Sigmoid colon (tissue), 7 donors: Measurements from ENCODE around the gene CENPQ. TPM values are rescaled to one million over a fixed set of nuclear protein-coding genes. Genes with fewer than 3 reads are reported as not detected.

Experiments used
- DNase-seq: peaks from one replicate; pipeline ENCODE4 v3.0.0-alpha.2; 2019
- H3K27ac ChIP-seq, 4 donors: fragments of 200-600 bp; sonication (generic); one replicate each; pipeline ENCODE4 v1.5.1; 2016 to 2019; ENCODE audit warnings: mild to moderate bottlenecking in 1 of 4
- H3K27me3 ChIP-seq, 3 donors: fragments of 200-600 bp; sonication (generic); one replicate each; pipeline ENCODE4 v1.5.1; 2019; ENCODE audit warnings: mild to moderate bottlenecking in 1 of 3
- H3K36me3 ChIP-seq, 4 donors: fragments of 200-600 bp; sonication (generic); one replicate each; pipeline ENCODE4 v1.5.1; 2016 to 2019
- H3K4me1 ChIP-seq, 4 donors: fragments of 200-600 bp; sonication (generic); one replicate each; pipeline ENCODE4 v1.5.1; 2017 to 2019
- H3K4me3 ChIP-seq, 4 donors: fragments of 200-600 bp; sonication (generic); one replicate each; pipeline ENCODE4 v1.5.1; 2017 to 2019; ENCODE audit warnings: mild to moderate bottlenecking in 2 of 4, moderate library complexity in 1 of 4
- H3K9me3 ChIP-seq, 4 donors: fragments of 200-600 bp in 3 of 4; sonication (generic) in 3 of 4; one replicate each; pipeline versions ENCODE4 v1.5.1 to v1.6.1; 2013 to 2019
- EP300 ChIP-seq, 4 donors: sonication (generic); formaldehyde crosslinking; IDR thresholded peaks; one replicate each; pipeline ENCODE4 v1.6.1; 2017; ENCODE audit warnings: antibody characterized with exemption in 4 of 4
- POLR2A ChIP-seq, 2 donors: fragments of 450-650 bp; IDR thresholded peaks; one replicate each; pipeline ENCODE4 v1.6.1; 2016; ENCODE audit warnings: antibody characterized with exemption in 2 of 2, mild to moderate bottlenecking in 2 of 2, moderate library complexity in 2 of 2
- POLR2AphosphoS5 ChIP-seq, 4 donors: sonication (generic); formaldehyde crosslinking; IDR thresholded peaks; one replicate each; pipeline ENCODE4 v1.6.1; 2017; ENCODE audit warnings: antibody characterized with exemption in 4 of 4
- WGBS, 2 donors: extraction: QIAGEN DNeasy Blood & Tissue Kit; methylation state at CpG; one replicate each; pipeline ENCODE4 v1.1.7; 2013; 5-methylcytosine and 5-hydroxymethylcytosine counted together
- intact Hi-C: fragments of 100-400 bp; cut with DNase I; formaldehyde crosslinking; loops from one replicate; pipeline ENCODE4 v1.15.1; 2023
- polyA plus RNA-seq, 3 donors: library from polyadenylated mRNA; stranded (reverse); fragments of 200-250 nt; gene quantifications; one replicate each; pipeline ENCODE4 v1.2.3, GENCODE V29; 2013
- total RNA-seq, 4 donors: library from RNA; depleted of rRNA; stranded (reverse); fragments of >200 nt; gene quantifications; one replicate each; pipeline ENCODE4 v1.1.0, GENCODE V29; 2016
- TF ChIP-seq, protein P1 (sequence below), 4 experiments: fragments of 450-650 bp in 3 of 4; fragments of 200-600 bp in 1 of 4; IDR thresholded peaks; one replicate each; pipeline ENCODE4 v1.5.1; 2016 to 2019; ENCODE audit warnings: antibody characterized with exemption in 4 of 4, mild to moderate bottlenecking in 3 of 4, moderate library complexity in 2 of 4
- donor health status: healthy with polysubstance abuse.
- donor health status: Bipolar disorder and iron deficiency.
- donor health status: healthy.

The CENPQ gene
- total and polyA plus RNA-seq, 7 donors: 2.8 to 5.1 (median 4.3) TPM

DNA sequence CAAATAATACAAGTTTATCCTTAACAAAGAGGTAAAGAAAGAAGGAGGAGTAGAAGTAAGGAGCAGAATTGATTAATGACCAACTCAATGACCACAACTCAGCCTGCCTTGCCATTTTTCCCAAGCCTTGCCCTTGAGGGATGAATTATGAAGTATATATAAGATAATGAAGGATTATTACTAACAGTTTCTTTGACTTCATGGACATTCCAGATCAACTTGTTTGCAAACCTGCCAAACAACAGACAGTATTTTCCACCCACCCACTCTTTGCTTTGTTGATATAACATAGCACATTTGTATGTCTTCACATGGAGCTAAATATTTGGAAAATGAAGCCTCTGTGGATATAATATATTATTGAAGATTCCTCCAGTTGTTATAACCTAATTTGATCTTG is 77.4 kb downstream of the CENPQ start:
- TF ChIP-seq EP300 (IDR thresholded peaks at IDR 0.05) (no peak), POLR2A (IDR thresholded peaks at IDR 0.05) (no peak), POLR2AphosphoS5 (IDR thresholded peaks at IDR 0.05) (no peak)
- TF ChIP-seq, protein P1, sequence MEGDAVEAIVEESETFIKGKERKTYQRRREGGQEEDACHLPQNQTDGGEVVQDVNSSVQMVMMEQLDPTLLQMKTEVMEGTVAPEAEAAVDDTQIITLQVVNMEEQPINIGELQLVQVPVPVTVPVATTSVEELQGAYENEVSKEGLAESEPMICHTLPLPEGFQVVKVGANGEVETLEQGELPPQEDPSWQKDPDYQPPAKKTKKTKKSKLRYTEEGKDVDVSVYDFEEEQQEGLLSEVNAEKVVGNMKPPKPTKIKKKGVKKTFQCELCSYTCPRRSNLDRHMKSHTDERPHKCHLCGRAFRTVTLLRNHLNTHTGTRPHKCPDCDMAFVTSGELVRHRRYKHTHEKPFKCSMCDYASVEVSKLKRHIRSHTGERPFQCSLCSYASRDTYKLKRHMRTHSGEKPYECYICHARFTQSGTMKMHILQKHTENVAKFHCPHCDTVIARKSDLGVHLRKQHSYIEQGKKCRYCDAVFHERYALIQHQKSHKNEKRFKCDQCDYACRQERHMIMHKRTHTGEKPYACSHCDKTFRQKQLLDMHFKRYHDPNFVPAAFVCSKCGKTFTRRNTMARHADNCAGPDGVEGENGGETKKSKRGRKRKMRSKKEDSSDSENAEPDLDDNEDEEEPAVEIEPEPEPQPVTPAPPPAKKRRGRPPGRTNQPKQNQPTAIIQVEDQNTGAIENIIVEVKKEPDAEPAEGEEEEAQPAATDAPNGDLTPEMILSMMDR (IDR thresholded peaks at IDR 0.05): no peak
- H3K4me3 ChIP-seq: no peak overlapping the region
- H3K4me1 ChIP-seq: no peaks in the 10 kb centered on the region
- H3K27me3 ChIP-seq: no peaks in the 10 kb centered on the region
- H3K27ac ChIP-seq: no peak overlapping the region
- no peaks in the 10 kb centered on the region for H3K36me3 ChIP-seq
- H3K9me3 ChIP-seq: no peaks in the 10 kb centered on the region
- no peak for DNase-seq
- intact Hi-C loops: no loop called here

DNA sequence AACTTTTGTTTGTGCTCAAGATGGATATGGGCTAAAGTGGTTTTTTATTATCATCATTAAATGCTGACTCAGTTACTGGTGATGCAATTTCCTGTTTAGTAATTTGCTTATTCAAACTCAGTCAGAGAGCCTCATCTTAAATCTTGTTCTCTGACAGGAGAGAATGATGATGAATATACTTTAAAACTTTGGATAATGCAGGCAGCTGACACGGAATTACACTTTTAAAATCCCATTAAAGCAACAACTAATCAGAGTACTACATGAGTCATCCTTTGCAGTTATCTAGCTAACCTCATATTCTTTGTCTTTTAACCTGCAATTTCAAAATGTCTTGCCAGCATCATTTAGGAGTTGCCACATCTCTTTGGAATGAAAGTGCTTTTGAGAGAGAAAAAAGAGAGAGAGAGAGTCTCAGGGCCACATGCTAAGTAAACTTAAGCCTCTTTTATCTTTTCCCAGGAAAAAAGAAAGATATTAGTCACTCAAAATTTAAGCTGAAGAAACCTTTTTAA is 78.1 kb downstream of the CENPQ start:
- intact Hi-C loops: no loop called here
- H3K27me3 ChIP-seq: no peaks in the 10 kb centered on the region
- H3K4me1 ChIP-seq: no peaks in the 10 kb centered on the region
- no peaks in the 10 kb centered on the region for H3K36me3 ChIP-seq
- 6 to 42% methylated on average over 1 of the region's 1 CpG for WGBS, 2 donors
- no peak for TF ChIP-seq POLR2A (IDR thresholded peaks at IDR 0.05)
- no peak for TF ChIP-seq EP300 (IDR thresholded peaks at IDR 0.05)
- TF ChIP-seq, protein P1 (IDR thresholded peaks at IDR 0.05): no peak
- TF ChIP-seq POLR2AphosphoS5 (IDR thresholded peaks at IDR 0.05): no peak
- no peak overlapping the region for H3K4me3 ChIP-seq
- H3K9me3 ChIP-seq: no peaks in the 10 kb centered on the region
- DNase-seq: no peak
- H3K27ac ChIP-seq: no peak overlapping the region

DNA sequence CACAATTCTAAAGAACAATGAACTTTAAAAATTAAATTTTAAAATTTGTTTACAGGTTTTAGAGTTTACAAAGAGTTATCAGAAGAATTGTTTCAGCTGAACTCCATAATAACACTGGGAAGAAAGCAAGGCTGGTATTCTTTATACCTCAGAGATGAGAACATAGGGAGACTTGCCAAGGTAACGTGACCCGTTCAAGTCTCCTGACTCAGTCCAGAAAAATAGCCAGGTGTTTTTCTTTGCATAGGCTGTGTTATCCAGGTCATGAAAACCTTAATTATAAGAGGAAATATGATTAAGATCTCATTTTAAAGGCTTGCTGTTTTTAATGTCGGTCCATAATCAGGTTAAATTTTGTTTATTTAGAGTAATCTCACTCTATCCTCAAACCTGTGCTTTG is 78.8 kb downstream of the CENPQ start:
- H3K27me3 ChIP-seq: no peaks in the 10 kb centered on the region
- no peaks in the 10 kb centered on the region for H3K9me3 ChIP-seq
- no peak overlapping the region for H3K27ac ChIP-seq
- no peak for DNase-seq
- 18 to 64% methylated on average over 3 of the region's 3 CpGs for WGBS, 2 donors
- no peaks in the 10 kb centered on the region for H3K36me3 ChIP-seq
- intact Hi-C loops: no loop called here
- no peak overlapping the region for H3K4me3 ChIP-seq
- H3K4me1 ChIP-seq: no peaks in the 10 kb centered on the region
- TF ChIP-seq POLR2AphosphoS5 (IDR thresholded peaks at IDR 0.05) (no peak), POLR2A (IDR thresholded peaks at IDR 0.05) (no peak), EP300 (IDR thresholded peaks at IDR 0.05) (no peak)
- TF ChIP-seq, protein P1 (IDR thresholded peaks at IDR 0.05): no peak

Other genes with a start within 250 kb of the CENPQ start
- 10 to 100 TPM; 10.5 to 18.5 (median 15.4) TPM for gene MMUT, start 117 bp upstream of the CENPQ start, total RNA-seq
- 10 to 100 TPM; 16.8 to 23.6 (median 17.1) TPM for gene MMUT, start 117 bp upstream of the CENPQ start, polyA plus RNA-seq
- gene GLYATL3, start 36.6 kb downstream of the CENPQ start, total RNA-seq: not detected
- gene GLYATL3, start 36.6 kb downstream of the CENPQ start, polyA plus RNA-seq: 1 to 10 TPM in 1 of 3 donors, not detected in 2; 1.8 TPM
- 1 to 10 TPM; 1.4 to 6.9 (median 3.8) TPM for gene C6orf141, start 87.3 kb downstream of the CENPQ start, total RNA-seq
- gene C6orf141, start 87.3 kb downstream of the CENPQ start, polyA plus RNA-seq: 1 to 10 TPM; 1.8 to 3.9 (median 3.4) TPM
- gene RHAG, start 173.5 kb downstream of the CENPQ start, total RNA-seq: 1 to 10 TPM in 1 of 4 donors, under 1 TPM in 2, not detected in 1; 0.81 to 1.4 (median 0.83) TPM
- not detected for gene RHAG, start 173.5 kb downstream of the CENPQ start, polyA plus RNA-seq